T-cell (primary cell): ENCODE data around the gene ATF2. TPM values are rescaled to one million over a fixed set of nuclear protein-coding genes. Genes with fewer than 3 reads are reported as not detected.
"Not testable (repeated sequence)": the region's sequence is repeated elsewhere in the genome, so short reads cannot be mapped to it uniquely, and the experiment has no call there.

Experiments
- ATAC-seq, 4 experiments: fragments of 200-7000 bp in 3 of 4; fragments of 150-1000 bp in 1 of 4; cut with Tn5 transposase; replicated peaks in 1 of 4; 1 replicate in 3 of 4; 2 replicates in 1 of 4; pipeline ENCODE4 v1.10.0; 2021; ENCODE audit warnings: moderate library complexity in 3 of 4, mild to moderate bottlenecking in 2 of 4, moderate number of reproducible peaks in 1 of 4
- CTCF ChIA-PET, 2 donors: fragments of 300-600 bp; sonication (Branson Sonifier 250); formaldehyde crosslinking; loops; one replicate each; lab custom pipeline; 2022; ENCODE audit warnings: antibody characterized with exemption in 2 of 2; lab: Charles Lee
- POLR2A ChIA-PET, 2 donors: fragments of 300-600 bp; sonication (Branson Sonifier 250); formaldehyde crosslinking; loops; one replicate each; lab custom pipeline; 2022; ENCODE audit warnings: antibody characterized with exemption in 2 of 2; lab: Charles Lee
- DNase-seq, 35 experiments: peaks; one replicate each; pipeline versions ENCODE4 v3.0.0 to v3.0.0-alpha.2; 2013 to 2023
- H3K27ac ChIP-seq: one replicate; pipeline ENCODE4 v1.5.1; 2013; ENCODE audit warnings: low read length
- H3K27me3 ChIP-seq, 2 experiments: replicated peaks in 1 of 2; 1 replicate in 1 of 2; 2 replicates in 1 of 2; pipeline versions ENCODE4 v1.6.1 to v1.7.0; 2013; ENCODE audit warnings: low read length in 1 of 2, mixed read lengths in 1 of 2; ENCODE audit not compliant: control insufficient read depth in 2 of 2, insufficient read depth in 2 of 2; ENCODE audit errors: extremely low read depth in 1 of 2
- H3K36me3 ChIP-seq, 2 donors: 1 replicate in 1 of 2; 2 replicates in 1 of 2; pipeline versions ENCODE4 v1.6.1 to v1.7.0; 2013; ENCODE audit warnings: low read length in 1 of 2; ENCODE audit not compliant: control insufficient read depth in 2 of 2, insufficient read depth in 1 of 2; ENCODE audit errors: extremely low read depth in 1 of 2
- H3K4me1 ChIP-seq, 2 experiments: 1 replicate in 1 of 2; 2 replicates in 1 of 2; pipeline versions ENCODE4 v1.6.1 to v1.7.0; 2013; ENCODE audit warnings: low read length in 2 of 2, mixed read lengths in 1 of 2; ENCODE audit not compliant: insufficient read depth in 2 of 2, control insufficient read depth in 1 of 2; ENCODE audit errors: extremely low read depth in 1 of 2
- H3K4me3 ChIP-seq, 2 donors: 1 replicate in 1 of 2; 2 replicates in 1 of 2; pipeline versions ENCODE4 v1.5.1 to v1.7.0; 2013; ENCODE audit warnings: mild to moderate bottlenecking in 2 of 2, low read length in 1 of 2, moderate library complexity in 1 of 2; ENCODE audit not compliant: control insufficient read depth in 1 of 2; ENCODE audit errors: extremely low read depth in 1 of 2
- H3K9me3 ChIP-seq: 2 replicates; pipeline ENCODE4 v1.7.0; 2013
- H3K27ac Mint-ChIP-seq, 2 donors: one replicate each; pipeline ENCODE4 v1.8.0; 2020 to 2021; ENCODE audit warnings: mild to moderate bottlenecking in 2 of 2, mixed read lengths in 2 of 2
- H3K27me3 Mint-ChIP-seq, 2 donors: one replicate each; pipeline ENCODE4 v1.8.0; 2021 to 2022; ENCODE audit warnings: mixed read lengths in 2 of 2
- H3K36me3 Mint-ChIP-seq: one replicate; pipeline ENCODE4 v1.8.0; 2021; ENCODE audit warnings: mixed read lengths
- H3K4me1 Mint-ChIP-seq, 3 donors: one replicate each; pipeline ENCODE4 v1.8.0; 2020 to 2022; ENCODE audit warnings: mixed read lengths in 3 of 3, mild to moderate bottlenecking in 1 of 3
- H3K4me3 Mint-ChIP-seq, 3 donors: one replicate each; pipeline ENCODE4 v1.8.0; 2020 to 2022; ENCODE audit warnings: mild to moderate bottlenecking in 3 of 3, mixed read lengths in 3 of 3, moderate library complexity in 3 of 3
- H3K9me3 Mint-ChIP-seq, 3 donors: one replicate each; pipeline ENCODE4 v1.8.0; 2020 to 2022; ENCODE audit warnings: mixed read lengths in 3 of 3
- WGBS: methylation state at CpG from one replicate; pipeline ENCODE4 v1.1.5; 2013; ENCODE audit warnings: missing lambda C conversion rate; ENCODE audit not compliant: insufficient coverage; 5-methylcytosine and 5-hydroxymethylcytosine counted together
- total RNA-seq, 35 experiments: library from RNA in 6 of 35; stranded (reverse) in 6 of 35; fragments of 120-200 nt in 1 of 35; gene quantifications; one replicate each; pipeline versions ENCODE4 v1.2.1 to v1.2.4 and lab custom pipeline; 2013 to 2026

The ATF2 gene
- total RNA-seq, 5 donors from 2014 or later (not counting 1 experiment from before 2014, with no cell fraction given) = 49.1 to 57.0 (median 52.9) TPM

GRCh38 chr2:175101514-175101913 lies 66.5 kb downstream of the ATF2 start:
- Histone ChIP-seq H3K36me3 (peaks cover 0 to 22% of the 10 kb centered on the region in 2 donors), H3K27ac (no peak overlapping the region), H3K4me1 (no peaks in the 10 kb centered on the region), H3K27me3 (no peaks in the 10 kb centered on the region), H3K9me3 (no peaks in the 10 kb centered on the region), H3K4me3 (no peak overlapping the region)
- H3K9me3 Mint-ChIP-seq = no peaks in the 10 kb centered on the region
- no peak for ATAC-seq
- POLR2A ChIA-PET = no interaction called here
- CTCF ChIA-PET = no interaction called here
- no peaks in the 10 kb centered on the region for H3K27me3 Mint-ChIP-seq
- no peak for DNase-seq
- peaks cover 42% of the 10 kb centered on the region for H3K36me3 Mint-ChIP-seq
- H3K27ac Mint-ChIP-seq = no peak overlapping the region
- H3K4me1 Mint-ChIP-seq = peaks cover 0 to 6% (median 5%) of the 10 kb centered on the region in 3 donors
- no peak overlapping the region for H3K4me3 Mint-ChIP-seq

- Histone ChIP-seq H3K36me3 (peaks cover 0 to 29% of the 10 kb centered on the region in 2 donors), H3K4me3 (no peak overlapping the region), H3K27ac (no peak overlapping the region), H3K9me3 (no peaks in the 10 kb centered on the region), H3K27me3 (no peaks in the 10 kb centered on the region), H3K4me1 (no peaks in the 10 kb centered on the region)
- Mint-ChIP-seq H3K36me3 (peaks cover 32% of the 10 kb centered on the region), H3K27ac (no peak overlapping the region), H3K9me3 (no peaks in the 10 kb centered on the region), H3K27me3 (no peaks in the 10 kb centered on the region), H3K4me3 (no peak overlapping the region), H3K4me1 (peaks cover 0 to 5% (median 3%) of the 10 kb centered on the region in 3 donors)
- DNase-seq (no peak), ATAC-seq (no peak)
- 100% methylated on average over 1 of the region's 5 CpGs for WGBS
- ChIA-PET CTCF (no interaction called here), POLR2A (no interaction called here)
Measured at GRCh38 chr2:175097297-175097696, 70.7 kb downstream of the ATF2 start.

GRCh38 chr2:175084117-175084516 lies 83.9 kb downstream of the ATF2 start:
- H3K27ac Mint-ChIP-seq, H3K4me3 Mint-ChIP-seq, H3K27ac ChIP-seq, H3K9me3 Mint-ChIP-seq, H3K4me1 Mint-ChIP-seq, CTCF ChIA-PET, H3K9me3 ChIP-seq, H3K27me3 ChIP-seq, H3K27me3 Mint-ChIP-seq, H3K4me3 ChIP-seq, H3K4me1 ChIP-seq, DNase-seq, POLR2A ChIA-PET, ATAC-seq: not testable (repeated sequence)
- peaks cover 3 to 18% of the 10 kb centered on the region in 2 donors for H3K36me3 ChIP-seq
- peaks cover 62% of the 10 kb centered on the region for H3K36me3 Mint-ChIP-seq
- WGBS = no CpG with 5 or more reads among the region's 4 CpGs

GRCh38 chr2:175080479-175080878 lies 87.5 kb downstream of the ATF2 start:
- peaks cover 0 to 35% of the 10 kb centered on the region in 2 donors for H3K36me3 ChIP-seq
- no peak overlapping the region for H3K4me3 ChIP-seq
- no peak for ATAC-seq

GRCh38 chr2:175076272-175076671 lies 91.7 kb downstream of the ATF2 start:
- no peaks in the 10 kb centered on the region for H3K9me3 ChIP-seq
- WGBS = no CpG with 5 or more reads among the region's 1 CpG
- peaks cover 0 to 4% (median 0%) of the 10 kb centered on the region in 3 donors for H3K9me3 Mint-ChIP-seq
- ATAC-seq (no peak), DNase-seq (no peak)
- no peaks in the 10 kb centered on the region for H3K4me1 ChIP-seq
- ChIA-PET CTCF (no interaction called here), POLR2A (interaction anchor here in 1 of 2 donors (0.6 kb wide), 3 partner anchors 35 to 520 kb away, joined by 3 to 5 read pairs (median 3); no protein-coding TSS in a partner anchor)
- no peak overlapping the region for H3K27ac ChIP-seq
- H3K27ac Mint-ChIP-seq = no peak overlapping the region
- H3K4me3 ChIP-seq = no peak overlapping the region
- no peaks in the 10 kb centered on the region for H3K27me3 ChIP-seq
- H3K36me3 Mint-ChIP-seq = peaks cover 65% of the 10 kb centered on the region
- peaks cover 0 to 48% of the 10 kb centered on the region in 2 donors for H3K36me3 ChIP-seq
- H3K4me1 Mint-ChIP-seq = peaks cover 0 to 5% (median 0%) of the 10 kb centered on the region in 3 donors
- H3K27me3 Mint-ChIP-seq = no peaks in the 10 kb centered on the region
- no peak overlapping the region for H3K4me3 Mint-ChIP-seq

More at GRCh38 chr2:175080479-175080878, 87.5 kb downstream of the ATF2 start:
- Mint-ChIP-seq H3K4me3 (no peak overlapping the region), H3K27ac (no peak overlapping the region), H3K36me3 (peaks cover 70% of the 10 kb centered on the region), H3K27me3 (no peaks in the 10 kb centered on the region), H3K9me3 (peaks cover 0 to 6% (median 3%) of the 10 kb centered on the region in 3 donors), H3K4me1 (no peaks in the 10 kb centered on the region)
- H3K4me1 ChIP-seq = no peaks in the 10 kb centered on the region
- CTCF ChIA-PET = interaction anchor here in 1 of 2 donors (0.5 kb wide), 1 partner anchor 22 kb away, joined by 3 read pairs; no protein-coding TSS in a partner anchor
- DNase-seq = no peak
- no peak overlapping the region for H3K27ac ChIP-seq
- no peaks in the 10 kb centered on the region for H3K9me3 ChIP-seq
- POLR2A ChIA-PET = no interaction called here
- no peaks in the 10 kb centered on the region for H3K27me3 ChIP-seq
- WGBS = 100% methylated on average over 3 of the region's 3 CpGs

- WGBS = 83% methylated on average over 4 of the region's 6 CpGs
- H3K36me3 ChIP-seq = peaks cover 0 to 45% of the 10 kb centered on the region in 2 donors
- no peaks in the 10 kb centered on the region for H3K27me3 ChIP-seq
- no peaks in the 10 kb centered on the region for H3K4me1 ChIP-seq
- peaks cover 0 to 5% (median 0%) of the 10 kb centered on the region in 3 donors for H3K4me1 Mint-ChIP-seq
- DNase-seq = no peak
- no peaks in the 10 kb centered on the region for H3K9me3 ChIP-seq
- peaks cover 0 to 4% (median 0%) of the 10 kb centered on the region in 3 donors for H3K9me3 Mint-ChIP-seq
- H3K27ac ChIP-seq = no peak overlapping the region
- no peak for ATAC-seq
- H3K36me3 Mint-ChIP-seq = peaks cover 54% of the 10 kb centered on the region
- H3K4me3 ChIP-seq = no peak overlapping the region
- CTCF ChIA-PET = no interaction called here
- POLR2A ChIA-PET = no interaction called here
- no peak overlapping the region for H3K27ac Mint-ChIP-seq
- H3K4me3 Mint-ChIP-seq = no peak overlapping the region
- no peaks in the 10 kb centered on the region for H3K27me3 Mint-ChIP-seq
Measured at GRCh38 chr2:175074478-175074877, 93.5 kb downstream of the ATF2 start.
